Ectodermal cell (in vitro differentiated cells): ENCODE data around the gene SNRNP40. TPM values are rescaled to one million over a fixed set of nuclear protein-coding genes. Genes with fewer than 3 reads are reported as not detected.

ENCODE experiments used
- H3K27ac ChIP-seq: 2 replicates; pipeline ENCODE4 v1.7.0; 2013; ENCODE audit warnings: mild to moderate bottlenecking, low read depth, low read length; ENCODE audit not compliant: insufficient read depth, poor library complexity, severe bottlenecking
- H3K27me3 ChIP-seq: 2 replicates; pipeline ENCODE4 v1.7.0; 2013; ENCODE audit warnings: mild to moderate bottlenecking, low read length; ENCODE audit not compliant: insufficient read depth, control insufficient read depth, poor library complexity, severe bottlenecking
- H3K36me3 ChIP-seq: one replicate; pipeline ENCODE4 v1.7.0; 2013; ENCODE audit warnings: low read length; ENCODE audit not compliant: control insufficient read depth, insufficient read depth
- H3K4me1 ChIP-seq: one replicate; pipeline ENCODE4 v1.7.0; 2013; ENCODE audit warnings: low read length; ENCODE audit not compliant: control insufficient read depth, insufficient read depth
- H3K4me3 ChIP-seq: 2 replicates; pipeline ENCODE4 v1.7.0; 2013; ENCODE audit warnings: low read depth, low read length, control low read depth; ENCODE audit not compliant: insufficient read depth
- H3K9me3 ChIP-seq: 2 replicates; pipeline ENCODE4 v1.7.0; 2013; ENCODE audit warnings: mild to moderate bottlenecking, low read length, moderate library complexity; ENCODE audit not compliant: control insufficient read depth
- WGBS, 2 experiments: methylation state at CpG; one replicate each; pipeline ENCODE4 v1.1.7; 2013; ENCODE audit warnings: missing lambda C conversion rate in 2 of 2; 5-methylcytosine and 5-hydroxymethylcytosine counted together
- polyA plus RNA-seq, 4 experiments: library from polyadenylated mRNA; stranded (reverse); fragments of 50-300 nt; gene quantifications; one replicate each; pipeline ENCODE4 v1.2.3, GENCODE V29; 2013

Gene SNRNP40
- polyA plus RNA-seq (2013, experiment 1 of 4), result 126 TPM
- 118 TPM for polyA plus RNA-seq (2013, experiment 2 of 4)
- polyA plus RNA-seq (2013, experiment 3 of 4), result 93.8 TPM
- 96.0 TPM for polyA plus RNA-seq (2013, experiment 4 of 4)

- Histone ChIP-seq H3K36me3 (peaks cover 18% of the 10 kb centered on the region), H3K27me3 (no peaks in the 10 kb centered on the region), H3K4me3 (peak within 1 kb of the TSS; percentile 93), H3K4me1 (peaks cover 6% of the 10 kb centered on the region), H3K27ac (peak within 1 kb of the TSS; percentile 74), H3K9me3 (no peaks in the 10 kb centered on the region)
- WGBS, 2 experiments, result 0% methylated on average over 53 of the region's 53 CpGs
Observed at GRCh38 chr1:31296486-31297276, at the start of gene SNRNP40, which contains the start of gene ZCCHC17. Gene SNRNP40, minus strand, starts transcription at chr1:31296788. Its CDS starts 37 bp downstream, at chr1:31296751. Gene ZCCHC17, plus strand, starts transcription at chr1:31297032. Its CDS starts 13,067 bp downstream, at chr1:31310099.

GRCh38 chr1:31345635-31346034 is 49.0 kb upstream of the SNRNP40 start:
- 80% methylated on average over 1 of the region's 2 CpGs; no CpG with 5 or more reads in 1 of the 2 experiments for WGBS, 2 experiments
- Histone ChIP-seq H3K27me3 (no peaks in the 10 kb centered on the region), H3K4me3 (no peak overlapping the region), H3K4me1 (no peaks in the 10 kb centered on the region), H3K9me3 (no peaks in the 10 kb centered on the region), H3K27ac (no peak overlapping the region), H3K36me3 (peaks cover 4% of the 10 kb centered on the region)

GRCh38 chr1:31344503-31344902 is 47.9 kb upstream of the SNRNP40 start:
- 0% methylated on average over 1 of the region's 1 CpG for WGBS, 2 experiments
- H3K4me1 ChIP-seq, result no peaks in the 10 kb centered on the region
- H3K4me3 ChIP-seq, result no peak overlapping the region
- H3K9me3 ChIP-seq, result no peaks in the 10 kb centered on the region
- no peak overlapping the region for H3K27ac ChIP-seq
- H3K27me3 ChIP-seq, result no peaks in the 10 kb centered on the region
- H3K36me3 ChIP-seq, result peaks cover 4% of the 10 kb centered on the region

- H3K9me3 ChIP-seq, result no peaks in the 10 kb centered on the region
- H3K27ac ChIP-seq, result no peak overlapping the region
- 84 to 87% methylated on average over 10 of the region's 10 CpGs for WGBS, 2 experiments
- no peaks in the 10 kb centered on the region for H3K4me1 ChIP-seq
- no peaks in the 10 kb centered on the region for H3K27me3 ChIP-seq
- H3K4me3 ChIP-seq, result no peak overlapping the region
- no peaks in the 10 kb centered on the region for H3K36me3 ChIP-seq
Observed at GRCh38 chr1:31336687-31337467, 40.3 kb upstream of the SNRNP40 start.

- no peaks in the 10 kb centered on the region for H3K36me3 ChIP-seq
- H3K4me3 ChIP-seq, result no peak overlapping the region
- H3K27ac ChIP-seq, result no peak overlapping the region
- H3K9me3 ChIP-seq, result no peaks in the 10 kb centered on the region
- H3K4me1 ChIP-seq, result no peaks in the 10 kb centered on the region
- no peaks in the 10 kb centered on the region for H3K27me3 ChIP-seq
Observed at GRCh38 chr1:31335007-31335406, 38.4 kb upstream of the SNRNP40 start.

GRCh38 chr1:31327381-31327780 is 30.8 kb upstream of the SNRNP40 start:
- Histone ChIP-seq H3K4me1 (no peaks in the 10 kb centered on the region), H3K36me3 (peaks cover 5% of the 10 kb centered on the region), H3K9me3 (no peaks in the 10 kb centered on the region), H3K27me3 (no peaks in the 10 kb centered on the region), H3K4me3 (no peak overlapping the region), H3K27ac (no peak overlapping the region)
- WGBS, 2 experiments, result 93 to 95% methylated on average over 3 of the region's 3 CpGs

GRCh38 chr1:31326461-31326860 is 29.9 kb upstream of the SNRNP40 start:
- H3K9me3 ChIP-seq, result no peaks in the 10 kb centered on the region
- H3K27me3 ChIP-seq, result no peaks in the 10 kb centered on the region
- no peak overlapping the region for H3K27ac ChIP-seq
- H3K36me3 ChIP-seq, result peaks cover 5% of the 10 kb centered on the region
- WGBS, 2 experiments, result 90% methylated on average over 1 of the region's 1 CpG; no CpG with 5 or more reads in 1 of the 2 experiments
- H3K4me3 ChIP-seq, result no peak overlapping the region
- H3K4me1 ChIP-seq, result no peaks in the 10 kb centered on the region

GRCh38 chr1:31324992-31325391 is 28.4 kb upstream of the SNRNP40 start:
- 90 to 97% methylated on average over 3 of the region's 3 CpGs for WGBS, 2 experiments
- H3K36me3 ChIP-seq, result peaks cover 5% of the 10 kb centered on the region
- H3K9me3 ChIP-seq, result no peaks in the 10 kb centered on the region
- H3K4me1 ChIP-seq, result no peaks in the 10 kb centered on the region
- H3K27me3 ChIP-seq, result no peaks in the 10 kb centered on the region
- no peak overlapping the region for H3K27ac ChIP-seq
- no peak overlapping the region for H3K4me3 ChIP-seq

- Histone ChIP-seq H3K27me3 (no peaks in the 10 kb centered on the region), H3K27ac (no peak overlapping the region), H3K9me3 (no peaks in the 10 kb centered on the region), H3K4me3 (no peak overlapping the region), H3K4me1 (no peaks in the 10 kb centered on the region), H3K36me3 (peaks cover 5% of the 10 kb centered on the region)
- 95 to 96% methylated on average over 4 of the region's 4 CpGs for WGBS, 2 experiments
Observed at GRCh38 chr1:31324093-31324492, 27.5 kb upstream of the SNRNP40 start.

GRCh38 chr1:31318146-31318545 is 21.6 kb upstream of the SNRNP40 start:
- Histone ChIP-seq H3K4me3 (no peak overlapping the region), H3K36me3 (peaks cover 4% of the 10 kb centered on the region), H3K27ac (no peak overlapping the region), H3K9me3 (no peaks in the 10 kb centered on the region), H3K4me1 (no peaks in the 10 kb centered on the region), H3K27me3 (no peaks in the 10 kb centered on the region)
- WGBS, 2 experiments, result 100% methylated on average over 1 of the region's 1 CpG; no CpG with 5 or more reads in 1 of the 2 experiments
